ENCODE data around the gene ALG12.

GRCh38 chr22:49861642-49862495, 56.4 kb downstream of the ALG12 start:
- TF ChIP-seq, protein P1, sequence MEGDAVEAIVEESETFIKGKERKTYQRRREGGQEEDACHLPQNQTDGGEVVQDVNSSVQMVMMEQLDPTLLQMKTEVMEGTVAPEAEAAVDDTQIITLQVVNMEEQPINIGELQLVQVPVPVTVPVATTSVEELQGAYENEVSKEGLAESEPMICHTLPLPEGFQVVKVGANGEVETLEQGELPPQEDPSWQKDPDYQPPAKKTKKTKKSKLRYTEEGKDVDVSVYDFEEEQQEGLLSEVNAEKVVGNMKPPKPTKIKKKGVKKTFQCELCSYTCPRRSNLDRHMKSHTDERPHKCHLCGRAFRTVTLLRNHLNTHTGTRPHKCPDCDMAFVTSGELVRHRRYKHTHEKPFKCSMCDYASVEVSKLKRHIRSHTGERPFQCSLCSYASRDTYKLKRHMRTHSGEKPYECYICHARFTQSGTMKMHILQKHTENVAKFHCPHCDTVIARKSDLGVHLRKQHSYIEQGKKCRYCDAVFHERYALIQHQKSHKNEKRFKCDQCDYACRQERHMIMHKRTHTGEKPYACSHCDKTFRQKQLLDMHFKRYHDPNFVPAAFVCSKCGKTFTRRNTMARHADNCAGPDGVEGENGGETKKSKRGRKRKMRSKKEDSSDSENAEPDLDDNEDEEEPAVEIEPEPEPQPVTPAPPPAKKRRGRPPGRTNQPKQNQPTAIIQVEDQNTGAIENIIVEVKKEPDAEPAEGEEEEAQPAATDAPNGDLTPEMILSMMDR (IDR thresholded peaks at IDR 0.05; ENCODE audit: insufficient read depth, low read length, poor library complexity, severe bottlenecking): no peak
- no peak for TF ChIP-seq EZH2phosphoT487 (conservative IDR thresholded peaks at IDR 0.05; ENCODE audit: low read length)

Data from SU-DHL-6 (cell line).